ENCODE data around the gene MRPL55.

MRPL55 gene

DNA sequence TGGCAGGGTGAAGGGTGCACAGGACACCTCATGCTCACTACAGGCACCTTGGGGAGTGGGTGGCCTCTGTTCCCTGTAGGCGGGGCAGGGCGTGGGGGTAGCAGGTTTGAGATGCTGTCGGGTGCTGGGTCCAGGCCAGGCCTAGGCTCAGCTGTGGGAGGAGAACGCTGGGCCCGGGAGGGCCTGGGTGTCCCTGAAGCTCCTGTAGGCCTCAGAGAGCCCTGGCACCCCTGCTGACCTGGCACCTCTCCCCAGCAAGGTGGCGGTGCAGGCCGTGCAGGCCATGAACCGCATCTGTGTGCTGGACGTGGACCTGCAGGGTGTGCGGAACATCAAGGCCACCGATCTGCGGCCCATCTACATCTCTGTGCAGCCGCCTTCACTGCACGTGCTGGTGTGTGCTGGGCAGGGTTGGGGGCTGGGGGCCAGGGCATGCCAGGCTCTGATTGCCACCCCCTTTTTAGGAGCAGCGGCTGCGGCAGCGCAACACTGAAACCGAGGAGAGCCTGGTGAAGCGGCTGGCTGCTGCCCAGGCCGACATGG lies 38.1 kb upstream of the MRPL55 start:
- DNase-seq: no peak

DNA sequence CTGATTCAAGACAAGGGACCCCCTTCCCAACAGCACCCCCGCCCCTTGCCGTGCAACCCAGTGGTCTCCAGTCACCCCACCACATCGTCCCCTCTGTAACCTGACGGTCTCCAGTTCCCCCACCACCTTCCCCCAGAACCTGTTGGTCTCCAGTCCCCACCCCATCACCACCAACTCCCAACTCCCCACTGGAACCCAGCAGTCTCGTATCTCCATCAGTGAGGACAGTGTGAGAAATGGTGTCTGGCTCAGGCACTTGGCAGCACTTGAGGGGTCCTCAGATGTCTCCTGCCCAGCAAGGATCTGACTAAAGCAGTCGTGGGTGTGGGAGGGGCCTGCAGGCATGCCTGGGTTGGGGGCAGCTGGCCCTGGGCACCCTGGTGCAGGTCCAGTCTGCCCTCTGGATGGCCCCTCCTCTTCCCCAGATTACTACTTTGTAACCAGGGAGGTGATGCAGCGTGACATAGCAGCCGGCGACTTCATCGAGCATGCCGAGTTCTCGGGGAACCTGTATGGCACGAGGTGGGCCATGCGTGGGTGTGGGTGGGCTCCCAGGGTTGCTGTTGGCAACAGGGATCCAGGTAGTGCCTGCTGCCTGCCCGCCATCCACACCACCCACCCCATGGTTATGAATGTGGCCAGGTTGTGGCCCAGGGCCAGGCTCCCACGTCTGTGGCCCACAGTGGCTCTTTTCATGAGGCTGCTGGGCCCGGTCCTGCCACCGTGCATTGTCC lies 37.5 kb upstream of the MRPL55 start:
- no peak for DNase-seq

- DNase-seq: no peak
Observed at GRCh38 chr1:228145463-228146416, 36.6 kb upstream of the MRPL55 start.

- DNase-seq: no peak
Observed at GRCh38 chr1:228144993-228145343, 35.9 kb upstream of the MRPL55 start.

DNA sequence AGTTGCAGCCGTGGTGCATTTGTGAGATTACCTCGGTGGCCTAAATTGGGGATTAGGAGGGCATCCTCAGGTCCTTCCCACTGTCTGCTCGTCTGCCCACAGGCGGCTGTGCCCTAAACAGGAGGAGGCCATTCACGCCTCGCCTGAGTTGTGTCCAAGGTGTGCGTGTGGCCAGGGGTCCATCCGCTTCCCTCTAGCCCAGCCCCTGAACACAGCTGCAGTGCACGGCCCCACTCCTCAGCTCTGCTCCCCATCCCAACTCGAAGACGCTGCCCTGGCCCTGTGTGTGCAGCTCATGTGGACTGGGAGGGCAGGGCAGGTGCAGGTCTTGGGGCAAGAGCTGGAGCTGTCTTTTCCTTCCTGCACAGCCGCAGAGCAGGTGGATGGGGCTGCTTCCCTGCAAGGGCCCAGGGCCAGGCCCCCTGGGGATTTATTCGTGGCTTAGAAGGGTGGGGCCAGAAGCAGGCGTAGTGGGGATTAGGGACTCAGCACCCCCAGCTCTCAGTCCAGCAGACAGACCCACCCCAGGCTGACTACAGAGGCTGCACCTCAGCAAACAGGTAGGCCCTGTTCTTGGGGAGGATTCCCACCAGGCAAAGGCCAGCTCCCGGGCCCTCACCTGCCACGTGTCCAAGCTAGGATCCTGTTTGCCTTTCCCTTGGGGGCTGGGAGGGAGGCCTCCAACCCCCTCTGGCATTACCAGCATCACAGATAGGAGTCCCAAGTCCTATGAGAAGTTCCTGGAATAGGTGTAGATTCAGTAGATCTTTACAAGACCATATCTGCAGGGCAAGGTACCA lies 35.3 kb upstream of the MRPL55 start:
- no peak for DNase-seq

GRCh38 chr1:228143480-228144192 lies 34.5 kb upstream of the MRPL55 start:
- DNase-seq: no peak

DNA sequence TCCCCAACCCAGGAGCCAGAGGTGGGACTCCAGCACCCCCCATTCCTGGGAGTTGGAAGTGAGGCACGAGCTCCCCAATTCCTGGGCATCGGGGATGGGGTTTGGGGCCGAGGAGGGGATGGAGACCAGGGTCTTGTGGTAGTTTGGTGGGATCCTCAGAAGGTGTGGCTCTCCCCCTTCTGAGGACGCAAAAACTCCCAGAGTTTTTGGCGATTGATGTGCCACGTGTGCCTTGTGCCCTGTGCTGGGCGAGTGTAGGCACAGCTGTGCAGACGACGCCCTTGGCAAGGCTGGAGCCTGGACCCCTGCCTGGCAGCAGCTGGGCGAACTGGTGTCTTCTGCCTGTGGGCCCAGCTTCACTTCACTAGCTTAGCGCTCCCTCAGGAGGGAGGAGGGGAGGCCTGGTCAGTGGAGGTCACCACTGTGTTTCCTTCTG lies 33.6 kb upstream of the MRPL55 start:
- DNase-seq: no peak

DNA sequence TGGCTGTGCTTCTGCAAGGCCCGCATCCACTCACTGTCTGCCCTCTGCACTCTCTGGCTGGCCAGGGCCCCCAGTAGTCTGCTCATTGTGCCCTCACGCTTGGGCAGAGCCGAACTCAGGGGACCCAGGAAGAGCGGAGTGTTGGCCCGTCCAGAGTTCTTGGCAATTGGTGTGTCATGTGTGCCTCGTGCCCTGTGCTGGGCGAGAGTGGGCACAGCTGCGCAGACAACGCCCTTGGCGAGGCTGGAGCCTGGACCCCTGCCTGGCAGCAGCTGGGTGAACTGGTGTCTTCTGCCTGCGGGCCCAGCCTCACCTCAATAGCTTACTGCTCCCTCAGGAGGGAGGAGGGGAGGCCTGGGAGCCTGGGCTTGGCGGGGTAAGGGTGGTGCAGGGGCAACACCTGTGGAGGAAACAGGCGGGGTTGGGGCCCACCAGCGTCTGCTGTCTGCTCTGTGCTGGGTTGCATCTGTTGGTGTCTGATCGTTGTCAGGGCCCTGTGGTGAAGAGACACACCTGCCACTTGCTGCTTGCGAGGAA lies 33.1 kb upstream of the MRPL55 start:
- DNase-seq: no peak

GRCh38 chr1:228141226-228142044 lies 32.3 kb upstream of the MRPL55 start:
- peak; percentile 38 for DNase-seq

DNA sequence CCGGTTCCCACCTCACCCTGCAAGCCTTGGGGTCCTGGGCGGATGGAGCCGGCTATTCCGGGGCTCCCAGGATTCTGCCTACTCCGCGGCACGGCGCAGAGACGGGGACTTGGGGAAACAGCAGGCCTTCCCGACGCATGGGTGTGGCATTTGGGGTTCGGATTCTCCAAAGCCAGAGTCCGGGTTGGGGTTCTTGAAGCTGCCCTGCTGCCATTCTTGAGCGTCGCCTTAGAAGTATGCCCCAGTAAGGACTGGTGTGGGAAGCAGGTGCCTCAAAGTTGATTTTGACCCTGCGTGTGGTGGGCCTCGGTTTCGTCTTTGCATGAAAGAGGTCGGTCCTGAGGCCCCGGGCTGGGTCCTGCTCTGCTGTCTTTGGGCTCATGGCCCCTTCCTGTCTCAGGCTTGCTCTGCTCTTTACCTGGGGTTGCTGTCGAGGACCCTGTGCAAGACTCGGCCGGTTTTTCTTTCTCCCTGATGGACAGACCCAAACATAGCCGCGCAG lies 31.7 kb upstream of the MRPL55 start:
- no peak for DNase-seq

- DNase-seq: peak; percentile 100
Observed at GRCh38 chr1:228139931-228140723, 31.0 kb upstream of the MRPL55 start, which contains the start of gene GUK1. TSS of gene GUK1 (plus strand) at chr1:228140279. CDS start at chr1:228140303, 24 bp downstream.

GRCh38 chr1:228139406-228139930 lies 30.4 kb upstream of the MRPL55 start:
- no peak for DNase-seq

DNA sequence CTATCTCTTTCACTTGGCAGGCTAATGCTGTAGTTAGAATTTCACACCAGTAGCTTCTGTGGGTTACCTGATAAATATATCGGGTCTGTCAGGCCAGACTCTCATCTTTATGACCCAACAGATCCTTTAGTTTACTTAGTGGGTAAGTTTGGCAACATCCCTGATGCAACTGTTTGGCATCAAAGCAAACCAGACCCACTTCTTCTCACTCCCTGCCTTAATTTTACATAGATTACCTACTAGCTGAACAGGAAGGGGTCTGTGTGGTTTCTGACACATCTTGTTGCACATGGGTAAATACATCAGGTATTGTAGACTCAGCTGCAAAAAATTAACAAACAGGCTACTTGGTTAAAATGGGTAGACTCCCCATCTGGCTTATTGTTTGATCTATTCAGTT lies 27.8 kb upstream of the MRPL55 start:
- no peak for DNase-seq

GRCh38 chr1:228134591-228134990 lies 25.5 kb upstream of the MRPL55 start:
- no peak for DNase-seq

GRCh38 chr1:228131766-228132165 lies 22.7 kb upstream of the MRPL55 start:
- DNase-seq: no peak

GRCh38 chr1:228125185-228125584 lies 16.1 kb upstream of the MRPL55 start:
- no peak for DNase-seq

- DNase-seq: no peak
Observed at GRCh38 chr1:228123505-228123904, 14.4 kb upstream of the MRPL55 start.

DNA sequence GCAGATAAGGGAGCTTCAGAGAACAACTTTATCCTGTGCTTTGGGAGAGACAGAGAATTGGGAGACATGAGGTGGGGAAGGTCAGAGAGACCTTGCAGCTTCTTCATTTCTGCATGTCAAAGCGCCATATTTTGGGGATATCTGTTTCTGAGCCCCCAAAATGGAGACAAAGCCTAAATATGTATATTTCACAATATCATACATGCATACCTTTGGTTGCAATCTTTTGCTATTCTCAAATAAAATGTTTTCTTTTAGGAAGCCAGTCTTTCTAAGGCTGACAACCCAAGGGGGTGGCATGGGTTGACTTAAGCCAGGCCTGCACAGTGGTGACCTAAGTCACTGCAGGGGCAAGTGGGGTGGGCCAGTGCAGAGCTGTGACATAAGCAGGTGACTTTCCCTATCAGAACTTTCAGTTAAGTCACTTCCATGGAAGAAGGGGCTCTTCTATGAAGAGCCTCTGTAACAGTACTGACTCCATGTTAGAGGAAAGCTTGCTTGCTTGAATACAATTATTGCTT lies 13.9 kb upstream of the MRPL55 start:
- DNase-seq: no peak

GRCh38 chr1:228120857-228121489 lies 11.9 kb upstream of the MRPL55 start:
- DNase-seq: no peak

Measured in CD4-positive, alpha-beta T cell treated with Interleukin-6 for 4 hours (primary cell).